Endothelial cell of umbilical vein (primary cell): Measurements from ENCODE around the gene RBM6.

ENCODE experiments used
- CTCF ChIP-seq, 2 donors: IDR thresholded peaks; 1 replicate in 1 of 2; 2 replicates in 1 of 2; pipeline ENCODE4 v1.5.1; 2011; ENCODE audit warnings: low read length in 2 of 2, mild to moderate bottlenecking in 2 of 2, moderate library complexity in 2 of 2, control low read depth in 1 of 2, inconsistent platforms in 1 of 2, low read depth in 1 of 2; ENCODE audit not compliant: insufficient read depth in 1 of 2; ENCODE audit errors: extremely low read depth in 1 of 2
- POLR2A ChIP-seq: IDR thresholded peaks from 2 replicates; pipeline ENCODE4 v1.6.1; 2012; ENCODE audit warnings: low read depth, mild to moderate bottlenecking, control low read depth, low read length

GRCh38 chr3:49937090-49937489, 2.9 kb upstream of the RBM6 start:
- TF ChIP-seq POLR2A (no peak), CTCF (IDR thresholded peaks at IDR 0.05; ENCODE audit: extremely low read depth in 1 of 2, insufficient read depth in 1 of 2, low read depth in 1 of 2, low read length in 2 of 2) (no peak)
